Lung (tissue), 12 donors: ENCODE measurements around the gene CD276. TPM values are rescaled to one million over a fixed set of nuclear protein-coding genes. Genes with fewer than 3 reads are reported as not detected.
A peak's percentile ranks its signal among the peaks of the same experiment; 100 is the strongest.
"Not testable (repeated sequence)": the region's sequence is repeated elsewhere in the genome, so short reads cannot be mapped to it uniquely, and the experiment has no call there.

Experiments used
- ATAC-seq: fragments of 200-7000 bp; cut with Tn5 transposase; one replicate; pipeline ENCODE4 v1.9.1; 2020; ENCODE audit warnings: moderate number of reproducible peaks; ENCODE audit not compliant: insufficient read depth, low FRiP score
- DNase-seq, 3 donors: peaks; one replicate each; pipeline ENCODE4 v3.0.0-alpha.2; 2013 to 2017
- H3K27ac ChIP-seq, 2 donors: one replicate each; pipeline ENCODE4 v1.5.1; 2013; ENCODE audit warnings: mild to moderate bottlenecking in 2 of 2, moderate library complexity in 2 of 2, control low read depth in 1 of 2, inconsistent platforms in 1 of 2, low read depth in 1 of 2, low read length in 1 of 2
- H3K27me3 ChIP-seq, 3 donors: one replicate each; pipeline ENCODE4 v1.5.1; 2013; ENCODE audit warnings: low read length in 2 of 3; ENCODE audit not compliant: control insufficient read depth in 3 of 3, insufficient read depth in 3 of 3
- H3K36me3 ChIP-seq, 4 donors: one replicate each; pipeline ENCODE4 v1.5.1; 2013; ENCODE audit warnings: low read length in 4 of 4, mild to moderate bottlenecking in 1 of 4, moderate library complexity in 1 of 4; ENCODE audit not compliant: control insufficient read depth in 4 of 4, insufficient read depth in 4 of 4
- H3K4me1 ChIP-seq, 5 donors: one replicate each; pipeline ENCODE4 v1.5.1; 2013; ENCODE audit warnings: low read length in 5 of 5, mild to moderate bottlenecking in 2 of 5, moderate library complexity in 1 of 5; ENCODE audit not compliant: control insufficient read depth in 5 of 5, insufficient read depth in 5 of 5
- H3K4me3 ChIP-seq: one replicate; pipeline ENCODE4 v1.5.1; 2013; ENCODE audit warnings: mild to moderate bottlenecking, control low read depth, moderate library complexity
- H3K9ac ChIP-seq, 2 donors: one replicate each; pipeline ENCODE4 v1.5.1; 2013; ENCODE audit warnings: low read length in 2 of 2, control low read depth in 1 of 2; ENCODE audit not compliant: insufficient read depth in 1 of 2
- H3K9me3 ChIP-seq, 4 donors: one replicate each; pipeline ENCODE4 v1.5.1; 2013; ENCODE audit warnings: low read length in 3 of 4, mild to moderate bottlenecking in 1 of 4, moderate library complexity in 1 of 4; ENCODE audit not compliant: control insufficient read depth in 4 of 4, insufficient read depth in 3 of 4
- CTCF ChIP-seq: IDR thresholded peaks from 2 replicates; pipeline ENCODE4 v1.5.1; 2012; ENCODE audit warnings: mild to moderate bottlenecking; ENCODE audit errors: control extremely low read depth, extremely low read depth
- WGBS, 2 donors: extraction: QIAGEN DNeasy Blood & Tissue Kit; methylation state at CpG; one replicate each; pipeline ENCODE4 v1.1.7; 2013; 5-methylcytosine and 5-hydroxymethylcytosine counted together
- polyA plus RNA-seq, 2 donors: library from polyadenylated mRNA; stranded (reverse); fragments of 200-250 nt; gene quantifications; one replicate each; pipeline ENCODE4 v1.2.1, GENCODE V29; 2013
- total RNA-seq, 2 donors: library from RNA; depleted of rRNA in 1 of 2; stranded (reverse); fragments of >200 nt in 1 of 2; gene quantifications; one replicate each; pipeline ENCODE4 v1.2.1, GENCODE V29; 2014 to 2021
- donor health status: control.
- donor health status: control.
- donor health status: Bipolar disorder and iron deficiency.
- donor health status: healthy.
- donor health status: DM: yes; HTN: yes; CAD: no.

Gene CD276
- total and polyA plus RNA-seq, 4 donors = 33.8 to 71.1 (median 37.1) TPM

- Histone ChIP-seq H3K9me3 (no peaks in the 10 kb centered on the region), H3K4me3 (no peak overlapping the region), H3K9ac (no peak overlapping the region), H3K36me3 (no peaks in the 10 kb centered on the region), H3K27ac (no peak overlapping the region), H3K27me3 (no peaks in the 10 kb centered on the region), H3K4me1 (peaks cover 0 to 19% (median 7%) of the 10 kb centered on the region in 5 donors)
- DNase-seq (peak in 2 of 3 donors; percentile 24 to 35), ATAC-seq (no peak)
- TF ChIP-seq CTCF = no peak
- WGBS, 2 donors = 47 to 61% methylated on average over 3 of the region's 3 CpGs
Measured at GRCh38 chr15:73724212-73724611, 40.0 kb downstream of the CD276 start.

- no peaks in the 10 kb centered on the region for H3K27me3 ChIP-seq
- WGBS, 2 donors = 87 to 97% methylated on average over 7 of the region's 7 CpGs
- no peak for ATAC-seq
Measured at GRCh38 chr15:73727330-73727976, 43.3 kb downstream of the CD276 start.

GRCh38 chr15:73732051-73732450 lies 47.9 kb downstream of the CD276 start:
- H3K36me3 ChIP-seq, H3K27me3 ChIP-seq, H3K4me1 ChIP-seq, ATAC-seq, H3K4me3 ChIP-seq, H3K9me3 ChIP-seq, H3K9ac ChIP-seq, DNase-seq, H3K27ac ChIP-seq: not testable (repeated sequence)
- WGBS, 2 donors = 94 to 95% methylated on average over 29 of the region's 29 CpGs

More at GRCh38 chr15:73727330-73727976, 43.3 kb downstream of the CD276 start:
- Histone ChIP-seq H3K4me3 (no peak overlapping the region), H3K36me3 (no peaks in the 10 kb centered on the region), H3K9ac (no peak overlapping the region), H3K4me1 (peaks cover 0 to 19% (median 7%) of the 10 kb centered on the region in 5 donors), H3K9me3 (no peaks in the 10 kb centered on the region), H3K27ac (peak overlapping the region in 1 of 2 donors; percentile 79)
- TF ChIP-seq CTCF = no peak
- DNase-seq = no peak

GRCh38 chr15:73732930-73733329 lies 48.7 kb downstream of the CD276 start:
- TF ChIP-seq CTCF = no peak
- ATAC-seq = no peak
- WGBS, 2 donors = 68 to 89% methylated on average over 3 of the region's 3 CpGs

More at GRCh38 chr15:73732930-73733329, 48.7 kb downstream of the CD276 start:
- no peaks in the 10 kb centered on the region for H3K4me1 ChIP-seq
- no peak for DNase-seq
- peaks cover 0 to 2% (median 0%) of the 10 kb centered on the region in 3 donors for H3K27me3 ChIP-seq
- H3K9me3 ChIP-seq = no peaks in the 10 kb centered on the region
- no peak overlapping the region for H3K4me3 ChIP-seq
- H3K27ac ChIP-seq = no peak overlapping the region
- H3K36me3 ChIP-seq = no peaks in the 10 kb centered on the region
- no peak overlapping the region for H3K9ac ChIP-seq
